H9 (cell line): ENCODE results near the gene SH2D2A. TPM values are rescaled to one million over a fixed set of nuclear protein-coding genes. Genes with fewer than 3 reads are reported as not detected.

Source experiments
- DNase-seq: peaks from one replicate; pipeline ENCODE4 v3.0.0-alpha.2; 2017
- H2AFZ ChIP-seq: one replicate; pipeline ENCODE4 v1.6.1; 2013; ENCODE audit warnings: mild to moderate bottlenecking, low read length, control low read depth, moderate library complexity
- H2AK5ac ChIP-seq: 2 replicates; pipeline ENCODE4 v1.6.1; 2013; ENCODE audit warnings: low read length, control low read depth, mixed read lengths; ENCODE audit not compliant: insufficient read length
- H2BK120ac ChIP-seq: one replicate; pipeline ENCODE4 v1.6.1; 2013; ENCODE audit warnings: low read depth, mild to moderate bottlenecking, low read length, control low read depth, inconsistent platforms; ENCODE audit not compliant: poor library complexity, severe bottlenecking
- H2BK12ac ChIP-seq: 2 replicates; pipeline ENCODE4 v1.6.1; 2013; ENCODE audit warnings: low read length, control low read depth, mixed read lengths, low read depth; ENCODE audit not compliant: insufficient read length
- H2BK15ac ChIP-seq: 2 replicates; pipeline ENCODE4 v1.6.1; 2013; ENCODE audit warnings: low read depth, low read length, control low read depth
- H2BK20ac ChIP-seq: one replicate; pipeline ENCODE4 v1.6.1; 2013; ENCODE audit warnings: low read depth, mild to moderate bottlenecking, low read length, control low read depth, inconsistent platforms; ENCODE audit not compliant: poor library complexity, severe bottlenecking
- H2BK5ac ChIP-seq: 2 replicates; pipeline ENCODE4 v1.6.1; 2013; ENCODE audit warnings: low read length, control low read depth, mixed read lengths; ENCODE audit not compliant: insufficient read length
- H3K14ac ChIP-seq: 2 replicates; pipeline ENCODE4 v1.6.1; 2013; ENCODE audit warnings: low read length, control low read depth; ENCODE audit not compliant: insufficient read depth
- H3K18ac ChIP-seq: 2 replicates; pipeline ENCODE4 v1.6.1; 2013; ENCODE audit warnings: low read depth, mild to moderate bottlenecking, mixed read lengths, low read length, control low read depth; ENCODE audit not compliant: insufficient read length
- H3K23ac ChIP-seq: 2 replicates; pipeline ENCODE4 v1.6.1; 2013; ENCODE audit warnings: low read length, control low read depth, mixed read lengths, low read depth; ENCODE audit not compliant: insufficient read length
- H3K23me2 ChIP-seq: 2 replicates; pipeline ENCODE4 v1.6.1; 2013; ENCODE audit warnings: low read depth, mild to moderate bottlenecking, mixed read lengths, low read length, control low read depth; ENCODE audit not compliant: insufficient read length, poor library complexity, severe bottlenecking
- H3K27ac ChIP-seq: 2 replicates; pipeline ENCODE4 v1.5.1; 2013; ENCODE audit warnings: low read length, control low read depth, mixed read lengths, low read depth; ENCODE audit not compliant: insufficient read length
- H3K27me3 ChIP-seq: 2 replicates; pipeline ENCODE4 v1.6.1; 2013; ENCODE audit warnings: low read length, control low read depth, inconsistent platforms; ENCODE audit not compliant: insufficient read depth
- H3K4ac ChIP-seq: 2 replicates; pipeline ENCODE4 v1.6.1; 2013; ENCODE audit warnings: low read depth, mild to moderate bottlenecking, control low read depth, inconsistent platforms, low read length, moderate library complexity
- H3K4me1 ChIP-seq: 2 replicates; pipeline ENCODE4 v1.6.1; 2013; ENCODE audit warnings: low read length, control low read depth, inconsistent platforms; ENCODE audit not compliant: insufficient read depth
- H3K4me2 ChIP-seq: 2 replicates; pipeline ENCODE4 v1.6.1; 2013; ENCODE audit warnings: low read length, control low read depth, mixed read lengths; ENCODE audit not compliant: insufficient read length, insufficient read depth
- H3K56ac ChIP-seq: 2 replicates; pipeline ENCODE4 v1.6.1; 2013; ENCODE audit warnings: low read depth, mild to moderate bottlenecking, mixed read lengths, low read length, control low read depth; ENCODE audit not compliant: insufficient read length
- H3K79me1 ChIP-seq: 2 replicates; pipeline ENCODE4 v1.6.1; 2013; ENCODE audit warnings: low read depth, mild to moderate bottlenecking, moderate library complexity, low read length, control low read depth, inconsistent platforms; ENCODE audit not compliant: insufficient read depth, poor library complexity, severe bottlenecking
- H3K79me2 ChIP-seq: 2 replicates; pipeline ENCODE4 v1.6.1; 2013; ENCODE audit warnings: low read length, control low read depth, inconsistent platforms; ENCODE audit not compliant: insufficient read depth
- H3K9ac ChIP-seq: 2 replicates; pipeline ENCODE4 v1.6.1; 2013; ENCODE audit warnings: low read length, control low read depth, mixed read lengths; ENCODE audit not compliant: insufficient read length; ENCODE audit errors: extremely low read depth
- H3K9me3 ChIP-seq: one replicate; pipeline ENCODE4 v1.6.1; 2013; ENCODE audit warnings: low read depth, low read length, inconsistent platforms; ENCODE audit not compliant: control insufficient read depth
- H3T11ph ChIP-seq: one replicate; pipeline ENCODE4 v1.6.1; 2013; ENCODE audit warnings: mild to moderate bottlenecking, low read length, control low read depth, inconsistent platforms
- H4K20me1 ChIP-seq: one replicate; pipeline ENCODE4 v1.6.1; 2013; ENCODE audit not compliant: control insufficient read depth, insufficient read length, insufficient read depth
- H4K5ac ChIP-seq: 2 replicates; pipeline ENCODE4 v1.6.1; 2013; ENCODE audit warnings: low read depth, mild to moderate bottlenecking, mixed read lengths, low read length, control low read depth; ENCODE audit not compliant: insufficient read length
- H4K8ac ChIP-seq: replicated peaks from 2 replicates; pipeline ENCODE4 v1.6.1; 2013; ENCODE audit warnings: low read length, control low read depth, mixed read lengths, low read depth; ENCODE audit not compliant: insufficient read length
- H4K91ac ChIP-seq: 2 replicates; pipeline ENCODE4 v1.6.1; 2013; ENCODE audit warnings: low read depth, mild to moderate bottlenecking, moderate library complexity, mixed read lengths, low read length, control low read depth; ENCODE audit not compliant: insufficient read length
- H3K27ac Mint-ChIP-seq, 3 experiments: 2 replicates in 2 of 3; 3 replicates in 1 of 3; pipeline ENCODE4 v1.8.0; 2020 to 2021; ENCODE audit warnings: mixed read lengths in 3 of 3, mild to moderate bottlenecking in 1 of 3, moderate library complexity in 1 of 3
- H3K27me3 Mint-ChIP-seq: 2 replicates; pipeline ENCODE4 v1.8.0; 2021; ENCODE audit warnings: low read depth, mild to moderate bottlenecking, moderate library complexity, mixed read lengths
- H3K36me3 Mint-ChIP-seq, 3 experiments: 2 replicates in 2 of 3; 3 replicates in 1 of 3; pipeline ENCODE4 v1.8.0; 2020 to 2021; ENCODE audit warnings: low read depth in 3 of 3, mixed read lengths in 3 of 3; ENCODE audit not compliant: insufficient read depth in 1 of 3
- H3K4me1 Mint-ChIP-seq, 2 experiments: 2 replicates each; pipeline ENCODE4 v1.8.0; 2020; ENCODE audit warnings: mixed read lengths in 2 of 2
- H3K4me3 Mint-ChIP-seq, 2 experiments: 2 replicates in 1 of 2; 3 replicates in 1 of 2; pipeline ENCODE4 v1.8.0; 2020 to 2021; ENCODE audit warnings: mild to moderate bottlenecking in 2 of 2, mixed read lengths in 2 of 2, moderate library complexity in 1 of 2
- H3K9me3 Mint-ChIP-seq, 2 experiments: 2 replicates in 1 of 2; 3 replicates in 1 of 2; pipeline ENCODE4 v1.8.0; 2020; ENCODE audit warnings: mild to moderate bottlenecking in 2 of 2, mixed read lengths in 2 of 2, moderate library complexity in 1 of 2
- CTCF ChIP-seq: fragments of 200-600 bp; sonication (generic); conservative IDR thresholded peaks from 3 replicates; pipeline ENCODE4 v1.8.0; 2021; ENCODE audit warnings: antibody characterized with exemption, mild to moderate bottlenecking
- WGBS: extraction: QIAGEN DNeasy Blood & Tissue Kit; methylation state at CpG from one replicate; pipeline ENCODE4 v1.1.7; 2013; ENCODE audit warnings: missing lambda C conversion rate, low lambda C conversion rate, mixed read lengths; ENCODE audit not compliant: insufficient read length; ENCODE audit errors: extremely low coverage; 5-methylcytosine and 5-hydroxymethylcytosine counted together
- total RNA-seq: library from RNA; stranded (reverse); gene quantifications from 2 replicates; pipeline ENCODE4 v1.2.1, GENCODE V29; 2021

Gene SH2D2A
- total RNA-seq, 1 experiment from 2014 or later = 2.0 TPM

- Histone ChIP-seq H3K4me1 (no peaks in the 10 kb centered on the region), H4K8ac (no peak overlapping the region), H2AFZ (no peak overlapping the region), H3K23me2 (peaks cover 14% of the 10 kb centered on the region), H3K56ac (no peak overlapping the region), H4K5ac (no peak overlapping the region), H2BK20ac (no peak overlapping the region), H3K27me3 (peaks cover 71% of the 10 kb centered on the region), H4K91ac (no peak overlapping the region), H2BK12ac (no peak overlapping the region), H3K4ac (no peak overlapping the region), H3K4me2 (no peak overlapping the region), H3K9me3 (no peaks in the 10 kb centered on the region), H3K18ac (no peak overlapping the region), H3K27ac (no peak overlapping the region), H2AK5ac (no peak overlapping the region), H2BK15ac (no peak overlapping the region), H2BK5ac (no peak overlapping the region), H3K23ac (no peak overlapping the region), H3T11ph (no peak overlapping the region), H2BK120ac (no peak overlapping the region), H3K79me1 (no peaks in the 10 kb centered on the region), H4K20me1 (no peaks in the 10 kb centered on the region), H3K79me2 (no peaks in the 10 kb centered on the region), H3K14ac (no peak overlapping the region), H3K9ac (no peak overlapping the region)
- TF ChIP-seq CTCF = no peak
- Mint-ChIP-seq H3K27me3 (peaks cover 100% of the 10 kb centered on the region), H3K36me3 (no peaks in the 10 kb centered on the region), H3K9me3 (no peaks in the 10 kb centered on the region; a peak in 1 of 5 replicates), H3K4me3 (no peak overlapping the region), H3K4me1 (peaks cover 15 to 33% of the 10 kb centered on the region in 2 experiments), H3K27ac (no peak overlapping the region)
- no peak for DNase-seq
- no CpG with 5 or more reads among the region's 5 CpGs for WGBS
Observed at GRCh38 chr1:156846643-156847042, 30.0 kb upstream of the SH2D2A start.
